VCaP (cell line): ENCODE results near the gene ABCB11.
"Not testable (repeated sequence)": the region's sequence is repeated elsewhere in the genome, so short reads cannot be mapped to it uniquely, and the experiment has no call there.

ENCODE experiments used
- H3K27ac ChIP-seq: fragments of 450-650 bp; 2 replicates; pipeline ENCODE4 v1.5.1; 2017
- CTCF ChIP-seq: fragments of 450-650 bp; conservative IDR thresholded peaks from 2 replicates; pipeline ENCODE4 v1.5.1; 2017; ENCODE audit warnings: mild to moderate bottlenecking, moderate library complexity

ABCB11 gene

DNA sequence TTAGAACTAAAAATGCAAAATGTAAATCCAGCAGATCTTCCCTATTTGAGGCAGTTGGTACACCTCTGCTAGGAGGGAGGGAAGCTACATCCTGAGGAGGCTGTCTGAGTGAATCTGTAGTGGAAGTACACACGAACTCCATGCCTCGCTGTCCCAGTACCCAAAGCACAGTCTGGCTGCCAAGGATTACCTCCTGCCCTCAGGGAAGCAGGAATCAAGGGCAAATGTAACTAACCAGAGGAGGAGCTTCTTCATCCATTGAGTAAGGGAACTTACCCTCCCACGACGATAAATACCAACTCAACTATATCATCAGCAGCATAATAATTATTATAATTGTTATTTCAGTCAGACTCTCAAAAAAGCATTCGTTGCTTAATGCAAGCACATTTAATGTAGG lies 40.3 kb upstream of the ABCB11 start:
- TF ChIP-seq CTCF: no peak
- no peak overlapping the region for H3K27ac ChIP-seq

DNA sequence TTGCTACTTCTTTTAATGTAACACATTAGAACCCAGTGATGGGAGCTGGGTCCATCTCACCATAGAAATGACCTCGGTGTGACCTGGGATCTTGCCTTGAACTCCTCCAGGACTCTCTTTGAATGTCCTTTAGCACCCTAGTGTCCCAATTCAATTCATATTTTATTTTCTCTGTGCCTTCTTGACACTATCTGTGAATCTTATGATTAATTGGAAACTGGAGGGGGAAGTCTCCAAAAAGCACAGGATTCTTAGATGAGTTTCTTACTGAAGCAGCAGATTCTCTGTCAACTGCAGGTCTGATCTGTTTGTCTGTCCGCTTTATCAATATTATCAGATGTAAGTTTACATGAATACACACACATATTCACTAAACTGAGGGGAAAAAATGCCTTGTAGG lies 38.7 kb upstream of the ABCB11 start:
- no peak for TF ChIP-seq CTCF
- no peak overlapping the region for H3K27ac ChIP-seq

DNA sequence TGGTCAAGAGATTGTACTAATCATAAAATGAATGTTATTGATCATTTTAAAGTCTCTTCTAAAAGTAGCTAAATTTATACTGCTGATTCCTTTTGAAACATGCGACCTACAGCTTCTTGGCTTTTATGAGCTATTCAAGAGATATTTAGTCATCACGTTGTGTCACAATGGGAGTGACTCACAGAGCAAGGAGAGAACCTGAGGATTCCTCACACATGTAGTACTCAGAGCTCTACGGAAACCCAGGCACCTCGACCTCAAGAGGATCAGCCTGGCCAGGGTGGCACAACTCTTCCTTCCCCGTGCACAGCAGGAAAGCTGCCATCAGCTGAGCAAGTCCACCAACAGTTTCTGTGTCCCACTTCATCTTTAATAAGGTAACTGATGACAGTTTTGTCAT lies 38.2 kb upstream of the ABCB11 start, which contains the start of gene DHRS9:
DHRS9 (plus strand) TSS at position 223 of the 400 bp plus-strand sequence. CDS start 12,019 bp downstream, outside the sequence.
- TF ChIP-seq CTCF: no peak
- no peak within 1 kb of the TSS for H3K27ac ChIP-seq

GRCh38 chr2:169066897-169067296 lies 35.8 kb upstream of the ABCB11 start:
- no peak for TF ChIP-seq CTCF
- no peak overlapping the region for H3K27ac ChIP-seq

DNA sequence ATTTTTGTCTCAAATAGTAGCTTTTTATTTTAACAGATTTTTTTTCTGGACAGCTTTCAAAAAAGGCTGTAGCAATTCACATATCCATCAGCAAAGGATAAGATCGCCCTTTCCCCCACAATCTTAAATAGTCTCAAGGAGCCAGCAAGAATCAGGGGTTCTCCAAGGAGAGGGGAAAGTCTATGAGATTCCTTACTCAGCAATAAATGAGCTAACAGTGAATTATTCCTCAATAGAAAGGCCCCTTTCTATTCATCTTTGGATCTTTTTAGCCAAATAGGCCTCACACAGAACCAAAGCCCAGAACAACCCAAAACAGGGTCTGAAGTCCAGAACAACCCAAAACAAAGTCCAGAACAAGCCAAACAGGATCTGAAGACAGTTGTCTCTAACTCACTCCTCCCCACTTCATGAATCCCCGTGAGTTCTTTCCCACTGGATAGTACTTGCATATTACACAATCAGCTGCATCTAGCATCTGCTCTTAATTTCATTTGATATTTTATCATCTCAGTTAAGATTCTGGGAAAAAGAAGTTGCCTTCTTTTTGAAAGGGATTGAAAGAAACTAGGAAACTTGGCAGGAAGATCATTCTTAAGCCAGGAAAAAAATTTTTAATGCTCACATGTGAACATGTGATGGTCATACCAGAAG lies 34.9 kb upstream of the ABCB11 start:
- no peak for TF ChIP-seq CTCF

DNA sequence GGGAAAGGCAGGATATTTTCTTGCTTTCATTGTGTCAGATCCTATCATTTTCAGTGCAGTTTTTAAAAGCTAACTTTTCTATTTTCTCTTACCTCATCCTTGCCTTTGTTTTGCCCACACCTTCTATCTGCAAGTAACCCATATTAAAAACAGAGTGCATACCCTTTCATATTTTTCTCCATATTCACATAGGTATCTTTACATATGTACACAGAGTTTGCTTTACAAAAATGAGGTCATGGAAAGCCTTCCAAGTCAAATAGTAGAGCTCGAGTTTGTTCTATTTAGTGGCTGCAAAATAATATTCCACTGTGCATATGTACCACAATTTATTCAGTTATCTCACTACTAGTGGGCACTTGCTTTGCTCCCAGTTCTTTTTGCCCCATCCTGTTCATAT lies 34.3 kb upstream of the ABCB11 start:
- H3K27ac ChIP-seq: no peak overlapping the region
- TF ChIP-seq CTCF: no peak

More for the DNA sequence above, 34.9 kb upstream of the ABCB11 start:
- H3K27ac ChIP-seq: no peak overlapping the region

DNA sequence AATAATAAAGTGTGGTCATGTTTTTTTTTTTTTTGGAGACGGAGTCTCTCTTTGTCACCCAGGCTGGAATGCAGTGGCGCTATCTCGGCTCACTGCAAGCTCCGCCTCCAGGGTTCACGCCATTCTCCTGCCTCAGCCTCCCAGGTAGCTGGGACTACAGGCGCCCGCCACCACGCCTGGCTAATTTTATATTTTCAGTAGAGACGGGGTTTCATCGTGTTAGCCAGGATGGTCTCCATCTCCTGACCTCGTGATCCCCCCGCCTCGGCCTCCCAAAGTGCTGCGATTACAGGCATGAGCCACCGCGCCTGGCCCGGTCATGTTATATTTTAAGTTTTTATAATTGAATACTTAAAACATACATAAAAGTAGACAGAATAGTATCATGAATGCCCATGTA lies 33.1 kb upstream of the ABCB11 start:
- not testable (repeated sequence) for H3K27ac ChIP-seq

- not testable (repeated sequence) for H3K27ac ChIP-seq
Observed at GRCh38 chr2:169054575-169054974, 23.5 kb upstream of the ABCB11 start.
